B cell (primary cell): ENCODE data around the gene ADK.

Experiments
- EZH2 ChIP-seq: IDR thresholded peaks from 2 replicates; pipeline ENCODE4 v1.6.1; 2012; ENCODE audit warnings: borderline replicate concordance, low read depth, mild to moderate bottlenecking, moderate library complexity, low read length; ENCODE audit not compliant: insufficient read depth, poor library complexity, severe bottlenecking
- TF ChIP-seq, protein P1 (sequence below): fragments of 200-600 bp; IDR thresholded peaks from one replicate; pipeline ENCODE4 v1.8.0; 2022; ENCODE audit warnings: antibody characterized with exemption, mild to moderate bottlenecking

DNA sequence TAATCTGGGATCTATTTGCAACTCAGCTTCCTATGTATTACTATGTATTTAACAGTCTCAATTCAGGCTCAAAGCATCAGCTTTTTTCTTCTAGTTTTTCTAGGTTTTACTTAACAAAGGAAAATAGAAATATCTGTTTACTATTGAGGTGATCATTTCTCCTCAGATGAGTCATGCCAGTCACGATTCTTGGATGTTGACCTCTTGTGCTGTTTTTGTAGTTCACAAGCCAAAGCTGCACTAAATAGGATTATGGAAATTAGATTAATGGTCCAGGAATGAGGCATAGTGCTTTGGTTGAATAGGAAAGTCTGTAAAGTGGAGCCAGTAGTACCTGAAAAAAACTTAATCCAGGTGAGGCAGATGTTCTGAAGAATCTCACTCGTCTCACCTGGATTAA is 477.1 kb downstream of the ADK start:
- TF ChIP-seq, protein P1, sequence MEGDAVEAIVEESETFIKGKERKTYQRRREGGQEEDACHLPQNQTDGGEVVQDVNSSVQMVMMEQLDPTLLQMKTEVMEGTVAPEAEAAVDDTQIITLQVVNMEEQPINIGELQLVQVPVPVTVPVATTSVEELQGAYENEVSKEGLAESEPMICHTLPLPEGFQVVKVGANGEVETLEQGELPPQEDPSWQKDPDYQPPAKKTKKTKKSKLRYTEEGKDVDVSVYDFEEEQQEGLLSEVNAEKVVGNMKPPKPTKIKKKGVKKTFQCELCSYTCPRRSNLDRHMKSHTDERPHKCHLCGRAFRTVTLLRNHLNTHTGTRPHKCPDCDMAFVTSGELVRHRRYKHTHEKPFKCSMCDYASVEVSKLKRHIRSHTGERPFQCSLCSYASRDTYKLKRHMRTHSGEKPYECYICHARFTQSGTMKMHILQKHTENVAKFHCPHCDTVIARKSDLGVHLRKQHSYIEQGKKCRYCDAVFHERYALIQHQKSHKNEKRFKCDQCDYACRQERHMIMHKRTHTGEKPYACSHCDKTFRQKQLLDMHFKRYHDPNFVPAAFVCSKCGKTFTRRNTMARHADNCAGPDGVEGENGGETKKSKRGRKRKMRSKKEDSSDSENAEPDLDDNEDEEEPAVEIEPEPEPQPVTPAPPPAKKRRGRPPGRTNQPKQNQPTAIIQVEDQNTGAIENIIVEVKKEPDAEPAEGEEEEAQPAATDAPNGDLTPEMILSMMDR: no peak
- no peak for TF ChIP-seq EZH2
